Peyer's patch (tissue), 4 donors: Measurements from ENCODE around the gene FRS3. TPM values are rescaled to one million over a fixed set of nuclear protein-coding genes. Genes with fewer than 3 reads are reported as not detected.
A peak's percentile ranks its signal among the peaks of the same experiment; 100 is the strongest.

ENCODE experiments used
- DNase-seq, 3 donors: peaks; one replicate each; pipeline ENCODE4 v3.0.0-alpha.2; 2017 to 2019
- H3K27ac ChIP-seq, 4 donors: fragments of 200-600 bp; sonication (generic); one replicate each; pipeline ENCODE4 v1.5.1; 2016 to 2019
- H3K27me3 ChIP-seq, 2 donors: fragments of 200-600 bp; sonication (generic); one replicate each; pipeline ENCODE4 v1.5.1; 2019
- H3K36me3 ChIP-seq, 3 donors: fragments of 200-600 bp; sonication (generic); one replicate each; pipeline ENCODE4 v1.5.1; 2016 to 2019
- H3K4me1 ChIP-seq, 4 donors: fragments of 200-600 bp; sonication (generic); one replicate each; pipeline ENCODE4 v1.5.1; 2016 to 2019
- H3K4me3 ChIP-seq, 4 donors: fragments of 200-600 bp; sonication (generic); 1 replicate in 3 of 4; 2 replicates in 1 of 4; pipeline ENCODE4 v1.5.1; 2016 to 2019; ENCODE audit warnings: mild to moderate bottlenecking in 1 of 4
- H3K9me3 ChIP-seq, 4 donors: fragments of 200-600 bp; sonication (generic); one replicate each; pipeline ENCODE4 v1.5.1; 2016 to 2019; ENCODE audit warnings: mild to moderate bottlenecking in 1 of 4
- CTCF ChIP-seq, 6 experiments: fragments of 450-650 bp in 4 of 6; fragments of 200-600 bp in 2 of 6; sonication (generic) in 1 of 6; IDR thresholded peaks; one replicate each; pipeline ENCODE4 v1.5.1; 2017 to 2019; ENCODE audit warnings: antibody characterized with exemption in 6 of 6, mild to moderate bottlenecking in 3 of 6, moderate library complexity in 1 of 6
- POLR2A ChIP-seq, 2 donors: fragments of 450-650 bp; IDR thresholded peaks; one replicate each; pipeline ENCODE4 v1.5.1; 2017; ENCODE audit warnings: antibody characterized with exemption in 2 of 2, mild to moderate bottlenecking in 2 of 2, moderate library complexity in 2 of 2
- total RNA-seq, 4 donors: library from RNA; depleted of rRNA; stranded (reverse); fragments of >200 nt; gene quantifications; one replicate each; pipeline ENCODE4 v1.1.0, GENCODE V29; 2016

The FRS3 gene
- total RNA-seq, 4 donors from 2014 or later, result 3.5 to 8.3 (median 6.5) TPM

GRCh38 chr6:41740366-41741162, 39.1 kb downstream of the FRS3 start:
- Histone ChIP-seq H3K27me3 (no peaks in the 10 kb centered on the region), H3K36me3 (no peaks in the 10 kb centered on the region), H3K9me3 (no peaks in the 10 kb centered on the region), H3K4me1 (peaks cover 0 to 14% (median 5%) of the 10 kb centered on the region in 4 donors), H3K4me3 (no peak overlapping the region), H3K27ac (peak overlapping the region in 3 of 4 donors; percentile 56 to 77 (median 63))
- TF ChIP-seq POLR2A (IDR thresholded peaks at IDR 0.05), result no peak
- TF ChIP-seq CTCF (IDR thresholded peaks at IDR 0.05), result no peak
- no peak for DNase-seq

- Histone ChIP-seq H3K4me3 (no peak overlapping the region), H3K27ac (no peak overlapping the region)
- no peak for DNase-seq
These were observed 40.7 kb downstream of the FRS3 start for GRCh38 chr6:41739041-41739440.

DNA sequence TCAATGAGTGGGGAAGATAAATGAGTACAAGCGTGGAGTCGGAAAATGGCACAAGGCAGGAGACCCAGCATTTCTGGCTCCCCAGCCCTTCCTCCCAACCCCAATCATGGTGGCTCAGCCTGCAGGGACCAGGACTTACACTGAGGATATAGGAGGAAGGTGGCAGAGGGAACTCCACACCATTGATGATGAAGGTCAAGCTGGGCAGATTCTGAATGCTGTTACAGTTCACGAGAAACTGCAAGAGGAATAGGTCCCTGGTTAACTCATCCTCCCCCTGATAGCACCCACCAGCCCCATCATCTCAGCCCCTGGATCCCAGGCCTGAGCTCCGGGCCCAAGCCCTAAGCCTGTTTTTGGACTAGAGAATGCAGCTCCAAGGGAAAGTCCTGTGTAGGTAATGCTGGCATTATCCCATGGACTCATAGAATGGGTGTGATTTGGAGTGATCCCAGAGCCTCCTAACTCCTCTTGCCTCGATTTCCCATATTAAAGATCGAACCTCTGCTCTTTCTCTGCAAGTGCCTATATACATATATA, 42.0 kb downstream of the FRS3 start:
- H3K36me3 ChIP-seq, result no peaks in the 10 kb centered on the region
- H3K9me3 ChIP-seq, result no peaks in the 10 kb centered on the region
- TF ChIP-seq CTCF (IDR thresholded peaks at IDR 0.05) (no peak), POLR2A (IDR thresholded peaks at IDR 0.05) (no peak)
- peaks cover 0 to 26% (median 9%) of the 10 kb centered on the region in 4 donors for H3K4me1 ChIP-seq
- no peak overlapping the region for H3K27ac ChIP-seq
- H3K27me3 ChIP-seq, result no peaks in the 10 kb centered on the region
- H3K4me3 ChIP-seq, result no peak overlapping the region
- DNase-seq, result no peak

More at GRCh38 chr6:41739041-41739440, 40.7 kb downstream of the FRS3 start:
- Histone ChIP-seq H3K9me3 (no peaks in the 10 kb centered on the region), H3K27me3 (no peaks in the 10 kb centered on the region), H3K4me1 (peaks cover 0 to 14% (median 5%) of the 10 kb centered on the region in 4 donors), H3K36me3 (no peaks in the 10 kb centered on the region)
- TF ChIP-seq POLR2A (IDR thresholded peaks at IDR 0.05), result no peak
- TF ChIP-seq CTCF (IDR thresholded peaks at IDR 0.05), result no peak

DNA sequence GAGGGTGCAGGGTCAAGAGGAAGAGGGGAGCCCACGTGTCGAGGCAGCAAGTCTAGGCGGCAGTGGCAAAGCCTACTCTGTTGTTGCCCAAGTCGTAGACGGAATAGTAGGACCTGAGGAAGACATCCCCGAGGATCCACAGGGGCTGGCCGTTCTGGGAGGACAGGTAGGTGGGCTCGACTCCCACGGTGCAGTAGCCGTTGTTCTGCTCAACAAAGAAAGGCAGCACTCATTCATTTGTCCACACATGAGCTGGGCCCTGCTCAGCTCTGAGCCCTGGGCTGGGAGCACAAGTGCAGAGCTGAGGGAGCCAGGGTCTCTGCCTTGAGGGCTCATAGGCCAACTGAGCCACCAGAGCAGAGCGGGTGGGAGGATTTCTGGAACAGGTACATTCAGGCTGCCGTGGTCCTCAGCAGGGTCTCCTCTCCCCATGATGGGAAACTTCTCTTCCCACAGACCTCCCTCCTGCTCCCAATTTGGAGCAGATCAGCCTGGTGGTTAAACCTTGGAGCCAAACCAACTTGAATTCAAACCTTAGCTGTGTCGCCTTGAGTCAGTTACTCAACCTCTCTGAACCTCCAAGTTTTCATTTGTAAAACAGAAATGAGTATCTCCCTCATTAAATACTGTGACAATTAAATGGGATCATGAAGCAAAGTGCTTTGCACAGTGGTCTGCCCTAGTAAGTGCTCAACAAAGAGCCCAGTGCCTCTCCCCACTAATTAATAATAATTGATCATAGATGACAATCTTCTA, 42.7 kb downstream of the FRS3 start:
- TF ChIP-seq CTCF (IDR thresholded peaks at IDR 0.05), result no peak
- peaks cover 0 to 31% (median 9%) of the 10 kb centered on the region in 4 donors for H3K4me1 ChIP-seq
- H3K4me3 ChIP-seq, result no peak overlapping the region
- no peaks in the 10 kb centered on the region for H3K9me3 ChIP-seq
- no peaks in the 10 kb centered on the region for H3K36me3 ChIP-seq
- no peak for DNase-seq
- no peak overlapping the region for H3K27ac ChIP-seq
- no peaks in the 10 kb centered on the region for H3K27me3 ChIP-seq

DNA sequence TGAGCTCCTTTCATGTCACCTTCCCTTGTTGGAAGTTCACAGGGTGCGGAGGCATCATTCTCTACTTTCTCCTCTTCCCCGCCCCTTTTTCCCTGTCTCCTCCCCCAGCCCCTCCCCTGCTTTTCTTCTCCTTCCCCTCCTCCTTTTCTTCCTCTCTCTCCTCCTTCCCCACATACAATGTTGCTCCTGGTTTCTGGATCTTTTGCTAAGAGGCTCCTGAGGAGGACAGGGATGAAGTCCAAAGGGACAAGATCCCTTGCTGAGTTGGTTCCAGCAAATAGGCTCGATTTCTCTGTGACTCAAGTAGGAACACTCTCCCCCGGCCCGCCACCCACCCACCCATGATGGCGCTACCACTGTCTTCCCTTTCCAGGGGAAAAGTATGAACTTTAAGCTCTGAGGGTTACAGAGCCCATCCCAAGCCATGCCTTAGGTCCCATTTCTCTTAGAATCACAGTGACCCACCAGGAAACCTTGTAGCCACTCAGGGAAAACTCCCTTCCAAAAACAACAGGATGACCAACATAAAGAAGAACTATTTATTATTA, 43.4 kb downstream of the FRS3 start:
- Histone ChIP-seq H3K4me1 (peaks cover 0 to 27% (median 9%) of the 10 kb centered on the region in 4 donors), H3K27ac (peak overlapping the region in 1 of 4 donors; percentile 99), H3K9me3 (no peaks in the 10 kb centered on the region), H3K27me3 (no peaks in the 10 kb centered on the region), H3K36me3 (no peaks in the 10 kb centered on the region), H3K4me3 (peak overlapping the region in 1 of 4 donors; percentile 74)
- no peak for TF ChIP-seq CTCF (IDR thresholded peaks at IDR 0.05)
- TF ChIP-seq POLR2A (IDR thresholded peaks at IDR 0.05), result no peak
- no peak for DNase-seq
